H7 (cell line): Measurements from ENCODE around the gene NCOA7. TPM values are rescaled to one million over a fixed set of nuclear protein-coding genes. Genes with fewer than 3 reads are reported as not detected.
"Not testable (repeated sequence)": the region's sequence is repeated elsewhere in the genome, so short reads cannot be mapped to it uniquely, and the experiment has no call there.

Source experiments
- DNase-seq: peaks from one replicate; pipeline ENCODE4 v3.0.0; 2012
- H3K27me3 ChIP-seq: 2 replicates; pipeline ENCODE4 v1.6.0; 2011; ENCODE audit warnings: mild to moderate bottlenecking, low read length; ENCODE audit not compliant: control insufficient read depth, insufficient read depth
- H3K36me3 ChIP-seq: replicated peaks from 2 replicates; pipeline ENCODE4 v1.5.1; 2011; ENCODE audit warnings: low read length; ENCODE audit not compliant: control insufficient read depth, insufficient read depth
- H3K4me3 ChIP-seq: 2 replicates; pipeline ENCODE4 v1.5.1; 2011; ENCODE audit warnings: low read depth, mild to moderate bottlenecking, control low read depth, low read length, moderate library complexity; ENCODE audit not compliant: insufficient read depth
- total RNA-seq: library from RNA; depleted of rRNA; stranded (reverse); fragments of >200 nt; shearing (Covaris generic); gene quantifications from 2 replicates; pipeline ENCODE4 v1.2.3, GENCODE V29; 2014; rRNA removed

The NCOA7 gene
- total RNA-seq, 1 experiment from 2014 or later: 3.0 TPM

DNA sequence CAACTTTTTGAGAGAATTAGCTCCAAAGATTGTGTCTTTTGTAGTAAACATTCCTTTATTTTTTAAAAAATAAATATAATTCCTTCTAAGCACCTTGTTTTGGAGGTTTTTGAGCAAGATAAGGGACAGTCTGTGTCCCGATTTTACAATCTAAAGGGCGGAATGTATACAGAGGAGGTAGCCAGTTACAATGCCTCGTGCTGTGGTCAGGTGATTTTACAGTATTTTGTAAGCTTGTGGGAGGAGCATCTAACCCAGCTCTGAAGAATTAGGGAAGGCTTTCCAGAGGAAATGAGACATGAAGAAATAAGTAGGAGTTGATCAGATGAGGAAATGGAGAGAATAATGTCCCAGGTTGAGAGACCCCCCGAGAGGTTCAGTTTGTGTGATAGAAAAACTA lies 167.1 kb downstream of the NCOA7 start:
- peak; percentile 18 for DNase-seq
- Histone ChIP-seq H3K27me3 (no peaks in the 10 kb centered on the region; the same call in 1 of the 2 replicates), H3K36me3 (no peaks in the 10 kb centered on the region), H3K4me3 (no peak overlapping the region)

DNA sequence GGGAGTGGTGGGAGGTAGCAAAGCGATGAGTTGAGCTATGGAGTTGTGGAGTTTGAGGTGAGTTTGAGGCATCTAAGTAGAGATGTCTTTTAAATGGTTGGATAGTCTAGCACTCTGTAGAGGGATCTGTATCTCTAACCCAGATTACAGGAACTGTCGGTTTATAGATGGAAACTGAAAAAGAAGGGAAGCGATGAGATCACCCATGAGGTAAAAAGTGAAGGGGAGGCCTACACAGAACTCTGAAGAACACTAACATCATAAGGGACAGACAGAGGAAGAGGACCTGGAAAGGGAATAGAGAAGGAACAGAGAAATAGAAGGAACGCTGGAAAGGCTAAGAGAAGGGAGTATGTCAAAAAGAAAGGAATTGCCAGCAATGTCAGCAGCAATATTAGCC lies 168.3 kb downstream of the NCOA7 start:
- H3K27me3 ChIP-seq: no peaks in the 10 kb centered on the region; the same call in 1 of the 2 replicates
- H3K36me3 ChIP-seq: no peaks in the 10 kb centered on the region
- H3K4me3 ChIP-seq: no peak overlapping the region
- DNase-seq: no peak

DNA sequence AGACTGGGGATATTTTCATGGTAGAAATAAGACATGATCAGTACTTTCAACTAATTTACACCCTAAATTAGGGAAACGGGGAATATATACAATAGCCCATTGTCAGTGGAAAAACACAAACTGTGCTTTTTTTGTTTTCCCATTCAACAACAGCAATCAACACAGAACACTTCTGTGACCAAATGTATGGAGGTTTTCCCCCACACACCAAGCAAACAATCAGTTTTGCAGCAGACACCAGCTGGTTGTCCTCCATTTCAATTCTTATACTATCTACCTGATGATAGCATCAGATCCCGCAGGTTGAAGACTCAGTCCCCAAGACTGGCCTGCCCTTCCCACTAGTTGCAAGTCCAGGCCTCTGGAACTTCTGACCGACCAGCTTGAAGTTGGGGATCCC lies 170.4 kb downstream of the NCOA7 start:
- Histone ChIP-seq H3K36me3 (no peaks in the 10 kb centered on the region), H3K4me3 (no peak overlapping the region), H3K27me3 (no peaks in the 10 kb centered on the region)
- no peak for DNase-seq

DNA sequence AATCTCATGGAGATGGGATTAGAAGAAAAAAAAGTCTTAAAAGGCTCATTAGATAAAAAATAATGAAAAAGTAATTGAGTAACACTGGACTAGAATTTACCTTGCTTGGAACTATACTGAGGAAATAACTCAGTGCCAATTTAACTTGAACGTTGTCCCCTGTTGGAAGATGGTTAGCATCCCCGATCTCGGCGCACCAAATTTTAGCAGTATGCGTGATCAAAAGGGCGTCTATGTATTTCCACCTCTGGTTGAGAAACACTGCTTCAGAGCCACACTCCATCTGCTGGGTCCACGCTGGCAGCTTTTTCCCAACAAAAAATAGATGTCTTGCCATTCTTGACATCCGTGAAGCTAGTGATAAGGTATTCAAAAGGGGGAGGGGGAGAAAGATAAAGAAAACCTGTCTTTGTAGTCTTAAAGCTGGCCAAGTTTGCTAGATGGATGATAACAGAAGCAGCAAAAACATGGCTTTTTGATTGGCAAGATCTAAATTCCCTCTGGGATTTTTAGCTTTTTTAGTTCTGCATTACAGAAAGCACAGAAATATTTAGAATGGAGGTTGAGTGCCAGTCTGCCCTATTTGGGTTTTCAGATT lies 172.2 kb downstream of the NCOA7 start:
- Histone ChIP-seq H3K36me3 (no peaks in the 10 kb centered on the region), H3K4me3 (no peak overlapping the region), H3K27me3 (no peaks in the 10 kb centered on the region)
- DNase-seq: no peak

DNA sequence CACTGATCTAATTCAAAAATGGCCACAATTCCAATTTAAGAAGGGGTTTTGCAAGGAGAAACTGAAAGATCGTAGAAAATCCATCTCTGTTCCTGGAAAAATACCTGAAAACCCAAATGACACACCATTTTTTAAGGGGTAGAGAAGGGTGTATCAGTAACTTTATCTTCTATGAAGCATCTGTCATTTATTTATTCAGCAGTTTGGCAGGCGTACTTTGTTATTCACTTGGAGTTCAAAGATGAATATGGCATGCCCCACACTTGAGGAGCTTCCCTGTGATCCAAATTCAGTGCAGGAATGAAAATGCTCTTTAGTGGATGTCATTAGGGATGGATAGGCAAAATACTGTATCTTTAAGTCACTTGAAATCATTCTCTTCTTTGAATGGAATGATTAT lies 173.1 kb downstream of the NCOA7 start:
- Histone ChIP-seq H3K36me3 (no peaks in the 10 kb centered on the region), H3K4me3 (no peak overlapping the region), H3K27me3 (no peaks in the 10 kb centered on the region)
- no peak for DNase-seq

DNA sequence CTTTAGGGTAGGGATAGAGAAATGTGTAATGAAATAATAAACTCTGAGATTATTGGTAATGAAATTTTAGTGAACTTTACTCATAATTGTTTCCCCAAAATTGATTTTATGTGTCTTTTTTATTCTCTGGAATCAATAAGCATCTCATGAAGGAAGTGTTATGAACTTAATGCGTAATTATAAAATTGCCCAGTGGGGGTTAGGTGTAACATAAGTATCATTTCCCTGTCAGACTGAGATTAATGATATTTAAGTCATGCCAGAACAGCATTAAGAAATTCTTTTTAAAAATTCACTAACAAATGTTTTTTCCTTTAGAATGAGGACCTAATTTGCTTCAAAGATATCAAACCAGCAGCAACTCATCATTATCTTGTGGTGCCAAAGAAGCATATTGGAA lies 175.8 kb downstream of the NCOA7 start:
- Histone ChIP-seq H3K27me3 (no peaks in the 10 kb centered on the region), H3K4me3 (no peak overlapping the region), H3K36me3 (no peaks in the 10 kb centered on the region)
- no peak for DNase-seq

DNA sequence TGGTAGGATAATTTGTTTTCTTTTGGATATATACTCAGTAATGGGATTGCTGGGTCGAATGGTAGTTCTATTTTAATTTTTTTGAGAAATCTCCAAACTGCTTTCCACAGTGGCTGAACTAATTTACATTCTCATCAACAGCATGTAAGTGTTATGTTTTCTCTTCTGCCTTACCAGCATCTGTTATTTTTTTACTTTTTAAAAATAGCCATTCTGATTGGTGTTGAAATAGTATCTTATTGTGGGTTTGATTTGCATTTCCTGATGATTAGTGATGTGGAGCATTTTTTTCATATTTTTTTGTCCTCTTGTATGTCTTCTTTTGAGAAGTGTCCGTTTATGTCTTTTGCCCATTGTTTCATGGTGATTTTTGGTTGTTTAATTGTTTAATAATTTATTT lies 177.7 kb downstream of the NCOA7 start:
- H3K27me3 ChIP-seq: no peaks in the 10 kb centered on the region
- no peak for DNase-seq
- H3K4me3 ChIP-seq: no peak overlapping the region

DNA sequence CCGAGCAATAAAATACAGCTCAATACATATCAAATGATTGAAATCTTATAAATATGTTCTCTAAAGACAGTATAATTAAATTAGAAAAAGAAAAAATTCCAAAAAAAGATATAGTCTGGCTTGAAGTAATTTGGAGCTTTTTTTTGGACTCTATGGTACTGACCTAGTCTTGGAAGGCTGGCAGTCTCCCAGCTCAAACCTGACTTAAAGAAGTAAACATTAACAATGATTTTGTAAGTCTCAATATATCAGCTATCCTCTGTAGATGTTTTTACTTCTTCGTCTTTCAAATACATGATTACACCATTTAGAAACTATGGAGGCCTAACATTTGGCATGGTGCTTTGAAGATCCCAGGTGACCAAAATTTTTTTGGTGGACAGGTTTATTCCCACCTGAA lies 180.0 kb downstream of the NCOA7 start:
- H3K36me3 ChIP-seq: no peaks in the 10 kb centered on the region; the same call in 1 of the 2 replicates
- DNase-seq: no peak
- no peak overlapping the region for H3K4me3 ChIP-seq
- no peaks in the 10 kb centered on the region for H3K27me3 ChIP-seq

More for the DNA sequence above, 177.7 kb downstream of the NCOA7 start:
- H3K36me3 ChIP-seq: no peaks in the 10 kb centered on the region

DNA sequence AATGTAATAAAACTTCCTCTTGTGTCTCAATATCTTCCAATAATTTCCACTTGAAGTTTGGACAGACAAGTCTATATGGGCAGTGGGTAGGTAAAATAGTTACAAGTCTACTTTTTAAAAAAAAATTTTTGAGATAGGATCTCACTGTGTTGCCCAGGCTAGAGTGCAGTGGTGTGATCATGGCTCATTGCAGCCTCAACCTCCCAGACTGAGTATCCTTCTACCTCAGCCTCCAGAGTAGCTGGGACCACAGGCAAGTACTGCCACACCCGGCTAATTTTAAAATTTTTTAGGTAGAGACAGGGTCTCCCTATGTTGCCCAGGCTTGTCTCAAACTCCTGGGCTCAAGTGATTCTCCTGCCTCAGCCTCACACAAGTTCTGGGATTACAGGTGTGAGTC lies 181.7 kb downstream of the NCOA7 start:
- not testable (repeated sequence) for H3K36me3 ChIP-seq, H3K27me3 ChIP-seq, H3K4me3 ChIP-seq, DNase-seq

DNA sequence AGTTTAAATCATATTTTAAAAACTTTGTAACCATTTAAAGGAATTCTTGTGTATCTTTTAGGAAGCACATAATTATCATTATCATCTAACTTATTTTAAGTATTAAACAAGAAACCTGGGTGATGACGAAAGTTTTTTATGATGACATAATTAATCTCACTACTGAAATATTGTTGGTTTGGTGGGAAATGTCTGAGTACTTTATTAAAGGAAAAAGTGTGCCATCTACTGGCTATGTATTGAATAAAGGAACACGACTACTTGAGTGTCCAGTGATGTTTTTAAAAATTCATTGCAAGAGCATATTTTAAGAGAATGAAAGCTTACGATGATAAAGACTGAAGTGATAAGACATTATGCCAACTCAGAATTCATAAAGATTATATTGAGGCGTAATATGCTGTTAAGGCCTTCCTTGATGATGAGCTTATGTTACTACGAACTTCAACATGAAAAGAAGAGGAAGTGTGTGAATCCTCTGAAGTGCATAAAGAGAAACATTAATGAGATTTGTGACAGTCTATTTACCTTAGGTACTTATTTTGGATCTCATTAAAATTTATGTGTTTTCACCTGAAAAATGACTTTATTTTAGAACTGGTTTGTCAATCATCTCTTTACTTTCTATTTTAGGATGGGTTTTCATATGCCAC lies 183.6 kb downstream of the NCOA7 start:
- DNase-seq: no peak
- H3K36me3 ChIP-seq: no peaks in the 10 kb centered on the region; the same call in 1 of the 2 replicates
- no peak overlapping the region for H3K4me3 ChIP-seq
- no peaks in the 10 kb centered on the region for H3K27me3 ChIP-seq

DNA sequence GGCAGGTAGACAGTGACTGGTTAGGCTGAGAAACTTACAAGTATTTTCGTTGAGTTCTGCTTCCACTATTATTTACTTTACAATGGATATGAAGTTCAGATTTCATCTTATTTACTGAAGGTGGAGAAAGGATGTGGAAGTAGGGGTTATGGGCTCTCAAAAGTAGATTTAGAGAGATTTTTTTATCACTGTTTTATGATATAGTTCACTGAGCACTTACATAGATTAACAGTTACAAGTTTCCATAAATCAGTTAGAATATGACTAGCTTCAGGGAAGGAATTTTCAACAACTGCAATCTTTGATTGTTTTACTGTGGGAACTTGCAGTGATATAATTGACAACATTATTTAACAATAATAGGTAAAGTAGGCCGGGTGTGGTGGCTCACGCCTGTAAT lies 188.3 kb downstream of the NCOA7 start:
- Histone ChIP-seq H3K4me3 (no peak overlapping the region), H3K27me3 (no peaks in the 10 kb centered on the region), H3K36me3 (no peaks in the 10 kb centered on the region; the same call in 1 of the 2 replicates)
- no peak for DNase-seq

Other genes with a start within 250 kb of the NCOA7 start
- 19.3 and 30.4 TPM in 2 replicates for gene HEY2, start 41.3 kb upstream of the NCOA7 start, total RNA-seq
- gene HINT3, start 165.8 kb downstream of the NCOA7 start, total RNA-seq: 13.8 and 17.7 TPM in 2 replicates
- gene TRMT11, start 195.6 kb downstream of the NCOA7 start, total RNA-seq: 29.5 and 32.3 TPM in 2 replicates